DND-41 (cell line): ENCODE measurements around the gene SLK.

Experiments
- ATAC-seq: fragments of 200-7000 bp; cut with Tn5 transposase; 3 replicates; pipeline ENCODE4 v1.9.1; 2021; ENCODE audit warnings: low read depth; ENCODE audit not compliant: insufficient read depth
- DNase-seq: peaks from one replicate; pipeline ENCODE4 v3.0.0-alpha.2; 2020
- H2AFZ ChIP-seq: 2 replicates; pipeline ENCODE4 v1.6.0; 2012; ENCODE audit warnings: low read depth, low read length
- H3K27ac ChIP-seq: 2 replicates; pipeline ENCODE4 v1.5.1; 2012; ENCODE audit warnings: low read length, inconsistent platforms
- H3K27me3 ChIP-seq: fragments of 200-600 bp; sonication (generic); 2 replicates; pipeline ENCODE4 v1.6.0; 2012; ENCODE audit warnings: low read length, mild to moderate bottlenecking, inconsistent platforms; ENCODE audit not compliant: insufficient read depth, poor library complexity
- H3K36me3 ChIP-seq: 2 replicates; pipeline ENCODE4 v1.5.1; 2012; ENCODE audit warnings: low read length, inconsistent platforms; ENCODE audit not compliant: insufficient read depth
- H3K4me1 ChIP-seq: 2 replicates; pipeline ENCODE4 v1.5.1; 2012; ENCODE audit warnings: mild to moderate bottlenecking, low read length; ENCODE audit not compliant: insufficient read depth
- H3K4me2 ChIP-seq: 2 replicates; pipeline ENCODE4 v1.6.0; 2012; ENCODE audit warnings: mild to moderate bottlenecking, moderate library complexity, low read length, inconsistent platforms; ENCODE audit not compliant: insufficient read depth
- H3K4me3 ChIP-seq, 2 experiments: fragments of 200-600 bp in 1 of 2; shearing (Covaris generic) in 1 of 2; 2 replicates each; pipeline ENCODE4 v1.5.1; 2012 to 2016; ENCODE audit warnings: inconsistent platforms in 2 of 2, low read length in 2 of 2, mild to moderate bottlenecking in 2 of 2, low read depth in 1 of 2, moderate library complexity in 1 of 2
- H3K79me2 ChIP-seq: 2 replicates; pipeline ENCODE4 v1.6.0; 2012; ENCODE audit warnings: low read length, inconsistent platforms; ENCODE audit not compliant: insufficient read depth
- H3K9ac ChIP-seq: 2 replicates; pipeline ENCODE4 v1.6.0; 2012; ENCODE audit warnings: low read depth, mild to moderate bottlenecking, inconsistent platforms, low read length, moderate library complexity
- H3K9me3 ChIP-seq: 2 replicates; pipeline ENCODE4 v1.5.1; 2012; ENCODE audit warnings: low read length, moderate library complexity, mild to moderate bottlenecking, inconsistent platforms; ENCODE audit not compliant: insufficient read depth, severe bottlenecking
- H4K20me1 ChIP-seq: 2 replicates; pipeline ENCODE4 v1.6.0; 2012; ENCODE audit warnings: low read length; ENCODE audit not compliant: insufficient read depth
- EZH2 ChIP-seq: IDR thresholded peaks from 3 replicates; pipeline ENCODE4 v1.6.1; 2012; ENCODE audit warnings: borderline replicate concordance, low read depth, mild to moderate bottlenecking, moderate library complexity, low read length, inconsistent platforms; ENCODE audit not compliant: severe bottlenecking
- TF ChIP-seq, protein P1 (sequence below): IDR thresholded peaks from 2 replicates; pipeline ENCODE4 v1.5.1; 2012; ENCODE audit warnings: borderline replicate concordance, low read length, moderate library complexity, mild to moderate bottlenecking; ENCODE audit not compliant: poor library complexity, severe bottlenecking; ENCODE audit errors: extremely low read depth

SLK gene

DNA sequence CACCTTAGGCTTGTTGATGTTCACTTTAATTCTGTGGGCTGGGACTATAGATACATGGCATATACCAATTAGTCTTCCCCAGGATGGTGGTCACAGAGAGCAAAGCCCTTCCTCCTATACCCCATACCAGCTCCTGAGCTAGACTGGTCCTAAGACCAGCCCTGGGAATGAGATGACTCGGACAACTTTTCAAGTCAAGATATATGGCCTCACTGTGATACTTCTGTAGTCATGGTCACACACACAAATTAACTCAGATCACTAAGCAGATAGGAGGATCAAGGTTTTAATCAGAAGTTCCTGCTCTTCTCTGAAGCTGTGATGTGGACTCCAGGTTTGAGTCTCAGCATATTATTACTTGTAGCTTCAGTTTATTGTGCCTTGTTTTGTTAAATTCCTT is 53.1 kb downstream of the SLK start:
- Histone ChIP-seq H3K4me1 (no peaks in the 10 kb centered on the region), H2AFZ (no peak overlapping the region), H3K4me2 (no peak overlapping the region), H3K9me3 (no peaks in the 10 kb centered on the region), H3K9ac (no peak overlapping the region), H4K20me1 (no peaks in the 10 kb centered on the region), H3K36me3 (peaks cover 80% of the 10 kb centered on the region), H3K27me3 (no peaks in the 10 kb centered on the region), H3K27ac (no peak overlapping the region), H3K79me2 (no peaks in the 10 kb centered on the region), H3K4me3 (no peak overlapping the region)
- TF ChIP-seq, protein P1, sequence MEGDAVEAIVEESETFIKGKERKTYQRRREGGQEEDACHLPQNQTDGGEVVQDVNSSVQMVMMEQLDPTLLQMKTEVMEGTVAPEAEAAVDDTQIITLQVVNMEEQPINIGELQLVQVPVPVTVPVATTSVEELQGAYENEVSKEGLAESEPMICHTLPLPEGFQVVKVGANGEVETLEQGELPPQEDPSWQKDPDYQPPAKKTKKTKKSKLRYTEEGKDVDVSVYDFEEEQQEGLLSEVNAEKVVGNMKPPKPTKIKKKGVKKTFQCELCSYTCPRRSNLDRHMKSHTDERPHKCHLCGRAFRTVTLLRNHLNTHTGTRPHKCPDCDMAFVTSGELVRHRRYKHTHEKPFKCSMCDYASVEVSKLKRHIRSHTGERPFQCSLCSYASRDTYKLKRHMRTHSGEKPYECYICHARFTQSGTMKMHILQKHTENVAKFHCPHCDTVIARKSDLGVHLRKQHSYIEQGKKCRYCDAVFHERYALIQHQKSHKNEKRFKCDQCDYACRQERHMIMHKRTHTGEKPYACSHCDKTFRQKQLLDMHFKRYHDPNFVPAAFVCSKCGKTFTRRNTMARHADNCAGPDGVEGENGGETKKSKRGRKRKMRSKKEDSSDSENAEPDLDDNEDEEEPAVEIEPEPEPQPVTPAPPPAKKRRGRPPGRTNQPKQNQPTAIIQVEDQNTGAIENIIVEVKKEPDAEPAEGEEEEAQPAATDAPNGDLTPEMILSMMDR, result no peak
- TF ChIP-seq EZH2, result no peak
- no peak for ATAC-seq
- no peak for DNase-seq

- Histone ChIP-seq H3K4me1 (no peaks in the 10 kb centered on the region), H3K9me3 (no peaks in the 10 kb centered on the region), H3K4me3 (no peak overlapping the region), H3K79me2 (no peaks in the 10 kb centered on the region), H3K9ac (no peak overlapping the region), H4K20me1 (no peaks in the 10 kb centered on the region), H3K4me2 (no peak overlapping the region), H3K27me3 (no peaks in the 10 kb centered on the region), H3K36me3 (peaks cover 89% of the 10 kb centered on the region), H2AFZ (no peak overlapping the region), H3K27ac (no peak overlapping the region)
- TF ChIP-seq EZH2, result no peak
- TF ChIP-seq, protein P1, result no peak
- ATAC-seq (no peak), DNase-seq (no peak)
Measured at GRCh38 chr10:104021246-104021645, 54.3 kb downstream of the SLK start.

DNA sequence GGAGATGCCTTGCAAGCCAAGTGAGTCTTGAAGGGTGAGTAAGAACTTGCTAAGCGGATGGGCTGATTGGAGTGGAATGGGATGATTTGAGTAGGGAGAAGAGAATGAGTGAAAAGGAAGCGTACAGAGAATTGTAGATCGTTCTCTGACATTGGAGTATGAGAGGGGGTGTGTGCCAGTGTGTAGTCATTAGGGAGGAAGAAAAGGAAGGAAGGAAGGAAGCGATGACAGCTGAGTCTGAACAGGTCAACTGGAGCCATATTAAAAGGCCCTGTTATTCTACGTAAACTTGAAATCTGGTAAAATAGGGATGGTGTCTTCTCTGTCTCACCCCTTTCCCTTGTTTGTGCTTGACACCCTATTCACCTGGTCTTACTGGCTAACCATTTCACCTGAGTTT is 55.1 kb downstream of the SLK start:
- no peak for ATAC-seq

More for the DNA sequence above, 55.1 kb downstream of the SLK start:
- no peak overlapping the region for H2AFZ ChIP-seq
- H3K4me2 ChIP-seq, result no peak overlapping the region
- no peak overlapping the region for H3K27ac ChIP-seq
- TF ChIP-seq EZH2, result no peak
- TF ChIP-seq, protein P1, result no peak
- no peaks in the 10 kb centered on the region for H4K20me1 ChIP-seq
- no peak for DNase-seq
- no peak overlapping the region for H3K4me3 ChIP-seq
- H3K36me3 ChIP-seq, result peaks cover 89% of the 10 kb centered on the region
- no peaks in the 10 kb centered on the region for H3K4me1 ChIP-seq
- H3K27me3 ChIP-seq, result no peaks in the 10 kb centered on the region
- no peak overlapping the region for H3K9ac ChIP-seq
- H3K9me3 ChIP-seq, result no peaks in the 10 kb centered on the region
- no peaks in the 10 kb centered on the region for H3K79me2 ChIP-seq
